ENCODE results near the gene RBKS.
A peak's percentile ranks its signal among the peaks of the same experiment; 100 is the strongest.
"Not testable (repeated sequence)": the region's sequence is repeated elsewhere in the genome, so short reads cannot be mapped to it uniquely, and the experiment has no call there.

Gene RBKS

DNA sequence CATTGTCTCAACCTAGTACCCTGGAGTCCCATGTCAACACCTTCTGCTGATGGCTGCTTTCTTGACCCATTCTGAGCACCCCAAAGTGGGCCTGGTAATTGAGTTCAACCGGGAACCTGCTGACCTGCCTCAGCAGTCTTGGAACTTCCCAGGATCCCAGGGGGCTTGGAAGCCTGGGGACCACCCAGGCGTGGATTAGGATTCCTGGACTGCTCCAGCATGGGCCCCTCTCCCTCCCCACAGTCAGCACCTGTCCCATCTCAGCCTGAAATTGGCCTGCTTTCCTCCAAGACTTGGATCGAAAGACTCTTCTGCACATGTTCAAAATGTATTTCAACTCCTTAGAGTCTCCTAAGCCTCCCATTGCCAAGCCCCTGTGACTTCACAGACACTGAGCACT lies 134.1 kb downstream of the RBKS start:
- no peak for DNase-seq

- no peak for DNase-seq
Observed at GRCh38 chr2:27754831-27755230, 135.4 kb downstream of the RBKS start.

DNA sequence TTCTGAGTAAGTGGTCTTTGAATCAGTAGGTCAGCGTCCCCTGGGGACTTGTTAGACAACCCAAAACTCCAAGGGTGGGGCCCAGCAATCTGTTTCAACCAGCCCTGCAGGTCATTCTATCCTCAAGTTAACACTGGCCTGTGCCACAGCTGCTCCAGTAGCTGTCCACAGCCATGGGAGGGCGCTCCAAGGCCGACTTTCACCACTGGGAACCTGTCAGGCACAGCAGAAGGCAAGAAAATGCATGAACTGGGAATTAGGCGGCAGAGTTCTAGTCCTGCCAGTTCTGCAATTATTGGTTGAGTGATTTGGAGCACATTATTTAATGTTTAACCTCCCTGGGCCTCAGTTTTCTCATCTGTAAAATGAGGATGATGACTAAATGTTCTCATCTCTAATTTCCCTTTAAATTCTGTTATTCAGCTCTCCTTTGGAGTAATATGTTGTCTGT lies 136.0 kb downstream of the RBKS start:
- peak; percentile 42 for DNase-seq

GRCh38 chr2:27752551-27753237 lies 137.5 kb downstream of the RBKS start:
- DNase-seq, result no peak

DNA sequence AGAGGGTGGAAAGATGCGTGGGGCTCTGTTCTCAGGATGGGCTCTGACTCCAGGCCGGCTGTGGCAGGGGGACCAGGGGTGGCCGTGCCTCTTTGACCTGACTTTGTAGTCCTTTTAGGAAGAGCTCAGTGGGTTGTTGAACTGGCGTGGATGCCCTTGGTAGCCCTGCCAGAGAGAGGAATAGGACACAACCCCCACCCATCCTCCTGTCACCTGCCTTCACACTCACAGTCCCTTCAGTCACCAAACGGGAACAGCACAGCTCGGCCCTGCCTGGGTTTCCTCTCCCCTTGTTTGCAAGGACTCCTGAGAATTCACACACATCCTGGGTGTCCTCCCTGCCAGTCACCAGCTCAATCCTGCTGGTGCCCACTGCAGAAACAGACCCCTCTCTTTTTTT lies 138.8 kb downstream of the RBKS start:
- DNase-seq, result no peak

DNA sequence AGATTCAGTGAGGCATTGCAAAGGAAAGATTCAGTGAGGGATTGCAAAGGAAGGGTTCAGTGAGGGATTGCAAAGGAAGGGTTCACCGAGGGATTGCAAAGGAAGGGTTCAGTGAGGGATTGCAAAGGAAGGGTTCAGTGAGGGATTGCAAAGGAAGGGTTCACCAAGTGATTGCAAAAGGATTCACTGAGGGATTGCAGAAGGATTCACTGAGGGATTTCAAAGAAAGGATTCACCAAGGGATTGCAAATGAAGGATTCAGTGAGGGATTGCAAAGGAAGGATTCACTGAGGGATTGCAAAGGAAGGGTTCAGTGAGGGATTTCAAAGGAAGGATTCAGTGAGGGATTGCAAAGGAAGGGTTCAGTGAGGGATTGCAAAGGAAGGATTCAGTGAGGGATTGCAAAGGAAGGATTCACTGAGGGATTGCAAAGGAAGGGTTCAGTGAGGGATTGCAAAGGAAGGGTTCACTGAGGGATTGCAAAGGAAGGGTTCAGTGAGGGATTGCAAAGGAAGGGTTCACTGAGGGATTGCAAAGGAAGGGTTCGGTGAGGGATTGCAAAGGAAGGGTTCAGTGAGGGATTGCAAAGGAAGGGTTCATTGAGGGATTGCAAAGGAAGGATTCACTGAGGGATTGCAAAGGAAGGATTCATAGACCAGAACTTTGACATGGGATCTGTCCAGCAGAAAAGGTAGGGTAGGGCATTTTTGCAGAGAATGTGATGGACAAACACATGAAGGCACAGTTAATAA lies 141.2 kb downstream of the RBKS start:
- not testable (repeated sequence) for DNase-seq

- DNase-seq, result no peak
Observed at GRCh38 chr2:27747827-27748352, 142.3 kb downstream of the RBKS start.

DNA sequence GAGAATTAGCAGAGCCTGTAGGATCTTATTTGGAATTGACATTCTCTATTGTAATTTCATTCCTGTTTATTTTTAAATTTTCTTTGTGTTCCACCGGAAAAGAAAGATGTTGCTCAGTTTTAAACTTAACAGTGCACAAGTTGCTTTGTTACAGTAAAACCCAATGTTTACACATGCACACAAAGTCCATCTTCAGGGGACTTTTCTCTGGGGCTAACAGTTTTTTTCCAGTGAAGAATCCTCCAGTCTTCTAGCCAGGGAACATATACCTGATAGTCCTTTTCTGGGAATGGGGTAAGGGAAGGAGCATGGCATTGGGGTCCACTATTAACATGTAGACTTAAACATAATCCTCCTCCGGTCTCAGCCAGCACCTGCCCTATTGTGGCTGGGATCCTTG lies 143.9 kb downstream of the RBKS start:
- no peak for DNase-seq

DNA sequence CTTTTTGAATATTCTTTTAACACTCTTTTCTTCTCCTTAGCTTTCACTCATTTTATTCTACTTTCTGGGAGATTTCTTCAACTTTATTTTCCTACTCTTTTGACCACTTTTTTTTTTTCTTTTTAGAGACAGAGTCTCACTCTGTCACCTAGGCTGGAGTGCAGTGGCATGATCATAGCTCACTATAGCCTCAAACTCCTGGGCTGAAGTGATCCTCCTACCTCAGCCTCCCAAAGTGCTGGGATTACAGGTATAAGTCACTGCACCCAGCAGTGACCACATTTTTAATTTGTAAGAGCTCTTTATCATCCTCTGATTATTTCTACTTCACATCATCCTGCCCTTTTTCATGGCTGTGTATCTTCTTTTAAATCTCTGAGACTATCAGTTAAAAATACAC lies 144.7 kb downstream of the RBKS start:
- not testable (repeated sequence) for DNase-seq

DNA sequence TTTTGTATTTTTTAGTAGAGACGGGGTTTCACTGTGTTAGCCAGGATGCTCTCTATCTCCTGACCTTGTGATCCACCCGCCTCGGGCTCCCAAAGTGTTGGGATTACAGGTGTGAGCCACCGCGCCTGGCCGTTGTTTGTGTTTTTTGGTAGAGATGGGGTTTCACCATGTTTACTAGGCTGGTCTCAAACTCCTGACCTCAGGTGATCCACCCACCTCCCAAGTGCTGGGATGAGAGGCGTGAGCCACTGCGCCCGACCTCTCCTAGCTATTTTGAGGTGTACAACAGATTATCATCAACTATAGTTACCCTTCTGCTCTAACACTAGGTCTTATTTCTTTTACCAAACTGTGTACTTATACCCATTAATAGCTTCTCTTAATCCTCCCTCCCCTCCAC lies 147.6 kb downstream of the RBKS start:
- DNase-seq, result no peak

- no peak for DNase-seq
Observed at GRCh38 chr2:27741673-27742072, 148.5 kb downstream of the RBKS start.

GRCh38 chr2:27739058-27739373 lies 151.2 kb downstream of the RBKS start:
- no peak for DNase-seq

DNA sequence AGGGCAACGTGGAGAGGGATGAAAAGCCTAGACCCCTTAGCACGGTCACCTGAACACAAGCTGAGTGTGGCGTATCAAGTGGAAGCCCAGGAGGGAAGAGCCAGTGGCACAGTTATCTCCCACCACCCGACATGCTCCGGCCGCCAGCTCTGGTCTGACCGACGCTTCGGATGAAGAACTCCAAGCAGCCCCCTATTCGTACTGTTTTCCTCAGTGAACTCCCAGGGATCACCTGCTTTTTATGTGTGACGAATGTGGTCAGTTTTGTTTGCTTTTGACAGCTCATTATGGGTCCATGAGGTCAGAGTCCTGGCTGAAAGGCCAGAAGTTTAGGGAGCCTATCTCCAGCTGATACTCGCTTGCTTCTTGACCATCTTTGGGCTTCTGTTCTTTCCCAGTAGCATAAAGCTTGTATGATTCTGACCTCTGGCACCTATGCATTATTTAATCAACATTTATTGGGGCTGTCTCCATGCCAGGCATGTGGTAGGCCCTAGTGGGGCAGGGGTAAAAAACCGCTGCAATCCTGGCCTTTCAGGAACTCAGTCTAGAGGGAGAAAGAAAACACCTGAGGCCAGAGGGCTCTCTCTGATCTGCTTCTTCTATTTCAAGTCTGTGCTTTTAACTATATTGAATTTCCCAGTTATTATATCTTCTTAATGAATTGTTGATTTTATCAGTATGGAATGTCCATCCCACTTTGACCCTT lies 151.7 kb downstream of the RBKS start:
- DNase-seq, result no peak

GRCh38 chr2:27737676-27738348 lies 152.4 kb downstream of the RBKS start:
- no peak for DNase-seq

- no peak for DNase-seq
Observed at GRCh38 chr2:27736890-27737204, 153.3 kb downstream of the RBKS start.

DNA sequence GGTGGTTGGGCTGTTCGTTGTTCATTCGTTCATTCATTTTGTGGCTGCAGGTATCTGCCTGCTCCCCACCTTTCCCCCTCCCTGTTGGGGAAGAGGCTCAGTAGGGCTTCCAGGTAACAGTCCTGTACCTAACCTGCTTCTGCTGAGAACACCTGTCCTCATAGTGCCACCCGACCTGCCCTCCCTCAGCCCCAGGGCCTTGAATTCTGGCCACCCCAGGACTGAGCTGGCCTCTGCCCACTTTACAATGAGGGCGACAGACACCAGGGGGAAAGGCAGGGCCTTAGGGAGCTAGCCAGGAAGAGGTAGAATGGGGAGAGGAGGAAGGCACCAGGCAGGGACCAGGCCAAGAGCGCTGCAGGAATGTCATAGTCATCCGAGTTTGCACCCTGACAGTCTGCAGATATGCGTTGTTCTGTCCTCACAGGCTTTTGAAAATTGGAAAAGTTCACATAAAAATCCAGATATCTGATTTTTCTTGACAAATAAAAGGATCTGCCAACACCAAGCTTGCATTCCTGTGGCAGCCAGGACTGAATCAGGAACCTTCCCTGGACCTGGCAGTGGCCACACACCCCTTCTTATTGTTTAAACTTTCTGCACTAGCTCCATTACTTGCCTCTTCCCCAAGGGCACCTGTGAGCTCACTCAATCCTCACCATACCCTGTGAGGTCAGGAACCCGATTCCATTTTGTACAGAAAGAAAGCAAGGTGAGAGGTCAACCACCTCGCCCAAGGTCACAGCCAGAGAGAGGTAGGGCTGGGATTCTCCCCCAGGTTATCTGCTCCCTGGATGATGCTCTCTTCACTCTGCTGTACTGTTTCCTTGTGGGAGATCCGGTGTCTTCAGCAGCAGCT lies 153.9 kb downstream of the RBKS start:
- DNase-seq, result no peak

DNA sequence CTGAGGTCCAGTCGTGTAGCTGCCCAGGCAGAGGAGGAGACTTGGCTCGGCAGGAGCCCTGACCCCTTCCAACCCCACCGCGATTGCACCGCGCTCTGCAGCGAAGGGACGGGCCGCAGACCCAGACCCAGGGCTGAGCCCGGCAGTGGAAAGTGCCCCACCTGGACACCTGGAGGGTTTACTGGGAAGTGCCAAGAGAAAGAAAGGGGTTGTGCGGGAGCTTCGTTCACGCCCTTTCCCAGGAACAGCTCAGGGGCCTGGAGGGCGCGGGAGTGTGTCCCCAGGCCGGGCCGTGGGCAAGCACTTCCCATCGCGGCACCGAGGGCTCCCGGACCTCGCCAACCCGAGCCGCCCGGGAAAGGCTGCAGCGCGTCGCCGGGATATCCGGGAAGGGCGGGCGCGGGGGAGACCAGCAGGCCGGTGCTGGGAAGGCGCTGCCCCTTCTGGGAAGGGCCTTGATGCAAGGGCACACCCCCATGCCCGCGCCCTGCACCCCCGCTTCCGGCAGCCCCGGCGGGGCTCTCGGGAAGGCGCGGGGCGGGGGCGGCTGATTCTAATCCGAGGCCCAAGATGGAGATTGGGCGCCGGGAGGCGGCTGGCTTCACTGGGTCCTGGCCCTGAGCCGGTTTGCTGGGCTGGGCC lies 154.8 kb downstream of the RBKS start:
- DNase-seq, result no peak

- DNase-seq, result no peak
Observed at GRCh38 chr2:27734305-27734704, 155.9 kb downstream of the RBKS start.
